Measurements from ENCODE around the gene OS9.

OS9 gene

DNA sequence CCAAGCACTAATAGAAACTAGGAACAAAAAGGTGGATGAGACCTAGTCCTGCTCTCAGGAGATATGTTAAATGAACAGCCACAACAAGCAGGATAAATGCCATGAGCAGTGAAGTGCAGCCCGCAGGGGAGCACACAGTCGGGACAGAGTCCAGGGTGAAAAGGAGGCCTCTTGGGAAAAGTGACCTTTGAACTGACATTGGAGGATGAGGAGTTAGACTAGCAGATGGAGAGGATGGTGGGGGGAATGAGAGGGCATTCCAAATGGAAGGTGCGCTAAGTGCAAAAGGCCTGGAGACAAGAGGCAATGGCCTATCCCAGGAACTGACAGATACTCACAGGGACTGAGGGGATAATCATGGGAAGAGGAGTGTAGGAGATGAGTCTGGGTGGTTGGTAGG lies 4.5 kb downstream of the OS9 start:
- no peak overlapping the region for H3K27ac ChIP-seq (ENCODE audit: low read length)
- no peak overlapping the region for H3K4me2 ChIP-seq (ENCODE audit: insufficient read depth, low read length)
- no peaks in the 10 kb centered on the region for H4K20me1 ChIP-seq (ENCODE audit: insufficient read depth, low read length)
- no peak overlapping the region for H2AFZ ChIP-seq (ENCODE audit: low read depth, low read length)
- H3K9ac ChIP-seq (ENCODE audit: low read depth, low read length): no peak overlapping the region
- TF ChIP-seq, protein P1, sequence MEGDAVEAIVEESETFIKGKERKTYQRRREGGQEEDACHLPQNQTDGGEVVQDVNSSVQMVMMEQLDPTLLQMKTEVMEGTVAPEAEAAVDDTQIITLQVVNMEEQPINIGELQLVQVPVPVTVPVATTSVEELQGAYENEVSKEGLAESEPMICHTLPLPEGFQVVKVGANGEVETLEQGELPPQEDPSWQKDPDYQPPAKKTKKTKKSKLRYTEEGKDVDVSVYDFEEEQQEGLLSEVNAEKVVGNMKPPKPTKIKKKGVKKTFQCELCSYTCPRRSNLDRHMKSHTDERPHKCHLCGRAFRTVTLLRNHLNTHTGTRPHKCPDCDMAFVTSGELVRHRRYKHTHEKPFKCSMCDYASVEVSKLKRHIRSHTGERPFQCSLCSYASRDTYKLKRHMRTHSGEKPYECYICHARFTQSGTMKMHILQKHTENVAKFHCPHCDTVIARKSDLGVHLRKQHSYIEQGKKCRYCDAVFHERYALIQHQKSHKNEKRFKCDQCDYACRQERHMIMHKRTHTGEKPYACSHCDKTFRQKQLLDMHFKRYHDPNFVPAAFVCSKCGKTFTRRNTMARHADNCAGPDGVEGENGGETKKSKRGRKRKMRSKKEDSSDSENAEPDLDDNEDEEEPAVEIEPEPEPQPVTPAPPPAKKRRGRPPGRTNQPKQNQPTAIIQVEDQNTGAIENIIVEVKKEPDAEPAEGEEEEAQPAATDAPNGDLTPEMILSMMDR (IDR thresholded peaks at IDR 0.05; ENCODE audit: borderline replicate concordance, extremely low read depth, low read length, poor library complexity, severe bottlenecking): no peak
- no peak for TF ChIP-seq EZH2 (IDR thresholded peaks at IDR 0.05; ENCODE audit: borderline replicate concordance, low read depth, low read length, severe bottlenecking)
- H3K36me3 ChIP-seq (ENCODE audit: insufficient read depth, low read length): peaks cover 44% of the 10 kb centered on the region
- no peak for DNase-seq
- peaks cover 19% of the 10 kb centered on the region for H3K79me2 ChIP-seq (ENCODE audit: insufficient read depth, low read length)
- H3K4me1 ChIP-seq (ENCODE audit: insufficient read depth, low read length): peaks cover 18% of the 10 kb centered on the region
- ATAC-seq (ENCODE audit: insufficient read depth, low read depth): no peak
- no peak overlapping the region for H3K4me3 ChIP-seq (ENCODE audit: low read depth in 1 of 2, low read length in 2 of 2)
- H3K9me3 ChIP-seq (ENCODE audit: insufficient read depth, low read length, severe bottlenecking): no peaks in the 10 kb centered on the region
- no peaks in the 10 kb centered on the region for H3K27me3 ChIP-seq (ENCODE audit: insufficient read depth, low read length, poor library complexity)

DNA sequence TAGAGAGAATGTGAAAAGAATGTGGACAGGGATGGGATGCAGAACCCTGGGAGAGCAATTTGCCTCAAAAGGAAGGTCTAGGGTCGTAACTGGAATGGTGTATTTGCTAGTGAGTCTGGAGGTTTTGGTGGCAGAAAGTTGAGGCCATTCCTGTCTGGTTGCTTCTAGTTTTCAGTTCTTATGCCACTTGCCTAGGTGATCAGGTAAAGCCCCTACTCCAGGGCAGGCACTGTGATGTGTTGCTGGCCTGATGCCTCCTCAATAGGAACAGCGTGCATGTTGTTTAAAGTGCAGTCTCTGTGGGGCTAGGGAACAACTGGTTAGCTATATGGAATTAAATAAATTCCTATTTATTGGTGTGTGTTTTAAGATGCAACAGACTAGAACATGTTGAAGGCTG lies 6.4 kb downstream of the OS9 start:
- H3K36me3 ChIP-seq (ENCODE audit: insufficient read depth, low read length): peaks cover 49% of the 10 kb centered on the region
- DNase-seq (no peak), ATAC-seq (ENCODE audit: insufficient read depth, low read depth) (no peak)
- peaks cover 6% of the 10 kb centered on the region; the same call in 1 of the 2 replicates for H3K79me2 ChIP-seq (ENCODE audit: insufficient read depth, low read length)
- no peak overlapping the region for H3K27ac ChIP-seq (ENCODE audit: low read length)
- no peak overlapping the region for H3K9ac ChIP-seq (ENCODE audit: low read depth, low read length)
- peaks cover 8% of the 10 kb centered on the region; the same call in 1 of the 2 replicates for H3K4me1 ChIP-seq (ENCODE audit: insufficient read depth, low read length)
- H3K4me3 ChIP-seq (ENCODE audit: low read depth in 1 of 2, low read length in 2 of 2): no peak overlapping the region
- no peak overlapping the region for H2AFZ ChIP-seq (ENCODE audit: low read depth, low read length)
- no peaks in the 10 kb centered on the region for H3K27me3 ChIP-seq (ENCODE audit: insufficient read depth, low read length, poor library complexity)
- no peak overlapping the region for H3K4me2 ChIP-seq (ENCODE audit: insufficient read depth, low read length)
- peaks cover 4% of the 10 kb centered on the region for H3K9me3 ChIP-seq (ENCODE audit: insufficient read depth, low read length, severe bottlenecking)
- H4K20me1 ChIP-seq (ENCODE audit: insufficient read depth, low read length): no peaks in the 10 kb centered on the region
- TF ChIP-seq, protein P1 (IDR thresholded peaks at IDR 0.05; ENCODE audit: borderline replicate concordance, extremely low read depth, low read length, poor library complexity, severe bottlenecking): no peak
- TF ChIP-seq EZH2 (IDR thresholded peaks at IDR 0.05; ENCODE audit: borderline replicate concordance, low read depth, low read length, severe bottlenecking): no peak

- Histone ChIP-seq H3K9me3 (ENCODE audit: insufficient read depth, low read length, severe bottlenecking) (peaks cover 4% of the 10 kb centered on the region), H3K36me3 (ENCODE audit: insufficient read depth, low read length) (peaks cover 32% of the 10 kb centered on the region; the same call in 1 of the 2 replicates), H3K79me2 (ENCODE audit: insufficient read depth, low read length) (no peaks in the 10 kb centered on the region), H3K27me3 (ENCODE audit: insufficient read depth, low read length, poor library complexity) (no peaks in the 10 kb centered on the region), H2AFZ (ENCODE audit: low read depth, low read length) (no peak overlapping the region), H3K4me3 (ENCODE audit: low read depth in 1 of 2, low read length in 2 of 2) (no peak overlapping the region), H3K4me1 (ENCODE audit: insufficient read depth, low read length) (no peaks in the 10 kb centered on the region), H3K9ac (ENCODE audit: low read depth, low read length) (no peak overlapping the region), H3K4me2 (ENCODE audit: insufficient read depth, low read length) (no peak overlapping the region), H4K20me1 (ENCODE audit: insufficient read depth, low read length) (no peaks in the 10 kb centered on the region), H3K27ac (ENCODE audit: low read length) (no peak overlapping the region)
- ATAC-seq (ENCODE audit: insufficient read depth, low read depth): no peak
- TF ChIP-seq, protein P1 (IDR thresholded peaks at IDR 0.05; ENCODE audit: borderline replicate concordance, extremely low read depth, low read length, poor library complexity, severe bottlenecking): no peak
- no peak for TF ChIP-seq EZH2 (IDR thresholded peaks at IDR 0.05; ENCODE audit: borderline replicate concordance, low read depth, low read length, severe bottlenecking)
- DNase-seq: no peak
Measured at GRCh38 chr12:57707250-57707649, 13.3 kb downstream of the OS9 start.

GRCh38 chr12:57708296-57708695 lies 14.4 kb downstream of the OS9 start:
- Histone ChIP-seq H3K9me3 (ENCODE audit: insufficient read depth, low read length, severe bottlenecking) (peaks cover 4% of the 10 kb centered on the region), H3K4me1 (ENCODE audit: insufficient read depth, low read length) (no peaks in the 10 kb centered on the region), H3K4me2 (ENCODE audit: insufficient read depth, low read length) (no peak overlapping the region), H3K27me3 (ENCODE audit: insufficient read depth, low read length, poor library complexity) (no peaks in the 10 kb centered on the region), H3K9ac (ENCODE audit: low read depth, low read length) (no peak overlapping the region), H3K27ac (ENCODE audit: low read length) (no peak overlapping the region), H4K20me1 (ENCODE audit: insufficient read depth, low read length) (no peaks in the 10 kb centered on the region), H2AFZ (ENCODE audit: low read depth, low read length) (no peak overlapping the region), H3K4me3 (ENCODE audit: low read depth in 1 of 2, low read length in 2 of 2) (no peak overlapping the region), H3K36me3 (ENCODE audit: insufficient read depth, low read length) (peaks cover 22% of the 10 kb centered on the region; the same call in 1 of the 2 replicates), H3K79me2 (ENCODE audit: insufficient read depth, low read length) (no peaks in the 10 kb centered on the region)
- ATAC-seq (ENCODE audit: insufficient read depth, low read depth): no peak
- no peak for DNase-seq
- TF ChIP-seq, protein P1 (IDR thresholded peaks at IDR 0.05; ENCODE audit: borderline replicate concordance, extremely low read depth, low read length, poor library complexity, severe bottlenecking): no peak
- TF ChIP-seq EZH2 (IDR thresholded peaks at IDR 0.05; ENCODE audit: borderline replicate concordance, low read depth, low read length, severe bottlenecking): no peak

Measured in DND-41 (cell line).